Left renal cortex interstitium (tissue), 4 donors: ENCODE data around the gene CA14. TPM values are rescaled to one million over a fixed set of nuclear protein-coding genes. Genes with fewer than 3 reads are reported as not detected.
"Not testable (repeated sequence)": the region's sequence is repeated elsewhere in the genome, so short reads cannot be mapped to it uniquely, and the experiment has no call there.

Experiments used
- DNase-seq, 4 donors: peaks; one replicate each; pipeline ENCODE4 v3.0.0-alpha.2; 2013; ENCODE audit warnings: low read depth in 4 of 4, low spot score in 2 of 4, missing footprints in 1 of 4
- polyA plus RNA-seq, 4 donors: library from polyadenylated mRNA; unstranded; fragments of 120-200 nt; gene quantifications; one replicate each; pipeline ENCODE4 v1.2.1, GENCODE V29; 2013; ENCODE audit not compliant: insufficient read length in 4 of 4

Gene CA14
- polyA plus RNA-seq, 4 donors, result 6.8 to 8.0 (median 7.3) TPM

- DNase-seq, result no peak
Observed at GRCh38 chr1:150273311-150273710, 15.7 kb downstream of the CA14 start.

GRCh38 chr1:150280138-150280707 lies 22.6 kb downstream of the CA14 start:
- no peak for DNase-seq

GRCh38 chr1:150281221-150281757 lies 23.7 kb downstream of the CA14 start:
- peak in 2 of 4 donors; percentile 54 to 58 for DNase-seq

- peak in 3 of 4 donors; percentile 87 to 95 (median 92) for DNase-seq
Observed at GRCh38 chr1:150281758-150282557, 24.4 kb downstream of the CA14 start, which contains the start of gene CIART. Gene CIART (plus strand): TSS chr1:150282554. CDS start chr1:150283268, 714 bp downstream.

- DNase-seq, result peak in 1 of 4 donors; percentile 34
Observed at GRCh38 chr1:150282558-150282958, 25.0 kb downstream of the CA14 start.

GRCh38 chr1:150283260-150283659 lies 25.7 kb downstream of the CA14 start:
- DNase-seq, result no peak

- DNase-seq, result no peak
Observed at GRCh38 chr1:150288382-150288781, 30.8 kb downstream of the CA14 start.

- no peak for DNase-seq
Observed at GRCh38 chr1:150288822-150289221, 31.2 kb downstream of the CA14 start.

GRCh38 chr1:150293433-150294253 lies 36.1 kb downstream of the CA14 start, which contains the start of gene MRPS21:
Gene MRPS21 (plus strand): TSS chr1:150293861. CDS start chr1:150294367, 506 bp downstream.
- peak; percentile 83 to 96 (median 88) for DNase-seq

- no peak for DNase-seq
Observed at GRCh38 chr1:150295476-150295875, 37.9 kb downstream of the CA14 start.

GRCh38 chr1:150299716-150300115 lies 42.1 kb downstream of the CA14 start:
- no peak for DNase-seq

- DNase-seq, result no peak
Observed at GRCh38 chr1:150302338-150302737, 44.8 kb downstream of the CA14 start.

- DNase-seq, result no peak
Observed at GRCh38 chr1:150302902-150303301, 45.3 kb downstream of the CA14 start.

- DNase-seq, result not testable (repeated sequence)
Observed at GRCh38 chr1:150308585-150308984, 51.0 kb downstream of the CA14 start.

- no peak for DNase-seq
Observed at GRCh38 chr1:150309758-150310508, 52.4 kb downstream of the CA14 start.

- no peak for DNase-seq
Observed at GRCh38 chr1:150311762-150312161, 54.2 kb downstream of the CA14 start.
